Fibroblast of upper back skin (primary cell): ENCODE measurements around the gene LRFN5.
"Not testable (repeated sequence)": the region's sequence is repeated elsewhere in the genome, so short reads cannot be mapped to it uniquely, and the experiment has no call there.

Source experiments
- DNase-seq: peaks from one replicate; pipeline ENCODE4 v3.0.0-alpha.2; 2013

Gene LRFN5

GRCh38 chr14:41911155-41911554 lies 304.5 kb downstream of the LRFN5 start:
- not testable (repeated sequence) for DNase-seq

DNA sequence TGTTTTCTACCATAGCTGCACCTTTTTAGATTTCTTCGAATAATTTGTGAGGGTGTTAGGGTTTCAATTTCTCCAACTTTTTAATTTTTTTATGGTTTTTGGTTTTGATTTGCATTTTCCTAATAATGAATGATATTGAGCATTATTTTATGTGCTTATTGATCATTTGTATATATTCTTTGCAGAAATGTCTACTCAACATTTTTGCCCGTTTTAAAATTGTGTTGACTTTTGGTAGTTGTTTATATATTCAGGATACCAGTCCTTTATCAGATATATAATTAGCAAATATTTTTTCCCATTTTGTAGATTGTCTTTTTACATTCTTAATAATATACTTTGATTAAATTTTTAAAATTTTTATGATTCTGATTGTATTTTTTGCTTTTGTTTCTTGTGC lies 306.7 kb downstream of the LRFN5 start:
- DNase-seq, result no peak

DNA sequence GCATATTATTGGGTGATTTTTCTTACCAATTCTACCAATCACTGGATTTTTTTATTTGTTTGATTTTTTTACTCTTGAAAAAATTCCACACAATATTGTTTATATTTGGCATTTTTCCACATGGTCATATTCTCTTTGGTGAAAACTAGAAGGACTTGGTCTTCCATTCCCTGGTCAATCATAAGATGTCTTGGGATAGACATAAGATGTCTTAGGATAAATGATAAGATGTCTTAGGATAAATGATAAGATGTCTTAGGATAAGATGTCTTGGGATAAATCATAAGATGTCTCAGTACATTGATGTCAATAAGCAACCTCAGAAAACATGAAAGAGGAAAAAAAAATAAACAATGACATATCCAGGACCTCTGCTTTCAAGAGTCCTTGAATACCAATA lies 309.1 kb downstream of the LRFN5 start:
- no peak for DNase-seq

- DNase-seq, result no peak
Measured at GRCh38 chr14:41916313-41916712, 309.6 kb downstream of the LRFN5 start.

DNA sequence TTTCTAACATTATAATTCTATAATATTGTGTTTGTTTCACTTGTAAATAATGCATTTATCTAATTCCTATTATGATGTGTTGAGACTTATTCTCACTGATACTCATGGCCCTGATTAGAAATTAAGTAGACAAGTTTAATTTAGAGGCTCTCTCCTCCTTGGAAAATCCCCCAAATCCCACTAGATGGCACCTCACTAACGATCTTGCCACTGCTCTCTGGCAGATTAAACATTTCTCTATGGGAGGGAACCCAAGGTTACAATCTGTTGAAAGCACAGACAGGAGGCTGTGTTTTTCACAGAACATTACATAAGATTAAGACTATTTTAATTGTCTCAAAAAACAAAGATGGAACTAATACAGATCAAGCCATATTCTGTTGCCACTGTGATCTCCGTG lies 318.7 kb downstream of the LRFN5 start:
- peak; percentile 58 for DNase-seq

DNA sequence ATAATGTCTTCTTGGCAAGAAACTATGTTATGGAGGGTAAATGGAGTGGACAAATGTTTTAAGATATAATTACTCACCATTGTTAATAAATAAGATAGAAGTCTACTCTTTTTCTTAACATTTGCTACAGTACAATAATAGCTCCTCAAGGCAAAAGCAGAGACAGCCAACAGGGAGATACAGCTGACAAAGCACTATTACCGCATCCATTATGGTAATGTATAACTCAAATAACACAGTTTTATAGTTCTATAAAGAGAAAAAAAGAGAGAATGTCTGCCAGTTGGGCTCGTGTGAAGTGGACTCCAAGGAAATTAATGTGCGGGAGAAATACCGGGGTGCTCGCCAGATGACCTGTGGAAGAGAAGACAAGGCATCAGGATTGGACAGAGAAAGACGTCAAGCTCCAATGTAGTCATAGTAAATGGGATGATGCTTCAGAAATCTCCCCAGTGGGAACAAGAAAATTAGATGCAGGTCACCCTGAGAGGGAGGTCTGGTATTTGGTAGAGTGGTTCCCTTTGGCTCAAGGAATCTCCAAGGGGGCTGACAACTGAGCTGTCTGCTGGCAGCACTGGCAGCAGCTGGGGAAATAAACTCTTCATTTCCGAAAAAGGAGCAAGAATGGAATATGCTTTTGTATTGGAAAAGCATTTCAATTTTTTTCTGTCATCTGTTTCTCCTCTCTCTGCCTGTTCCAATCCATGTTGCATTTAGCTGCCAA lies 343.9 kb downstream of the LRFN5 start:
- peak; percentile 10 for DNase-seq
